ENCODE measurements around the gene MET.

- TF ChIP-seq SPI1 (IDR thresholded peaks at IDR 0.05; ENCODE audit: borderline replicate concordance, insufficient read depth, low read depth, low read length) (no peak), SUPT20H (IDR thresholded peaks at IDR 0.05; ENCODE audit: borderline replicate concordance, control insufficient read depth, low read depth, low read length) (no peak), POLR2A (IDR thresholded peaks at IDR 0.05; ENCODE audit: low read depth, low read length) (no peak), NBN (IDR thresholded peaks at IDR 0.05) (no peak), MAX (IDR thresholded peaks at IDR 0.05; ENCODE audit: low read depth, low read length) (no peak), POLR2AphosphoS5 (IDR thresholded peaks at IDR 0.05; ENCODE audit: low read length) (no peak)
Observed at GRCh38 chr7:116742641-116743040, 70.6 kb downstream of the MET start.
